ENCODE results near the gene DPYSL5.

Gene DPYSL5

GRCh38 chr2:26993768-26994167 is 145.8 kb downstream of the DPYSL5 start:
- DNase-seq (ENCODE audit: low read depth): no peak

- DNase-seq (ENCODE audit: low read depth): no peak
Measured at GRCh38 chr2:26994983-26995382, 147.1 kb downstream of the DPYSL5 start.

GRCh38 chr2:26997394-26997793 is 149.5 kb downstream of the DPYSL5 start:
- DNase-seq (ENCODE audit: low read depth): no peak

- no peak for DNase-seq (ENCODE audit: low read depth)
Measured at GRCh38 chr2:26998323-26998722, 150.4 kb downstream of the DPYSL5 start.
